ENCODE data around the gene LPP.

The LPP gene

DNA sequence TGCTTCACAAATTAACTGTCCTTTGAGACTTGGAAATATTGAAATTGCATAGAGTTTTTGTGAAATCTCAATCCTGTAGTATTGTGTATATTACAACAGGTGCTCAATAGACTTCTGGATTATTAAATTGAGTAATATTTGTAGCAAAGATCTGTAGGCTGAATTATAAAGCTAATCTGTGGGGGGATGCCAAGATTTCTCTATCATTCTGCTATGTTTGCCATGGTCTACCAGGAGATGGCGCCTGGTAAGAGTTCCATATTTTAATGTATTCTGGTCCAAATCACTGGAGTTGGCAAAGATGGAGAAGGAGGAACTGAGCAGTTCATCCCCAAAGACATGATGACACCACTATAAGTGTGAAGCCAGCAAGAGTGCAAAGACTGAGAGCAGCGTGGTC is 676.9 kb downstream of the LPP start:
- peak; percentile 23 for DNase-seq

DNA sequence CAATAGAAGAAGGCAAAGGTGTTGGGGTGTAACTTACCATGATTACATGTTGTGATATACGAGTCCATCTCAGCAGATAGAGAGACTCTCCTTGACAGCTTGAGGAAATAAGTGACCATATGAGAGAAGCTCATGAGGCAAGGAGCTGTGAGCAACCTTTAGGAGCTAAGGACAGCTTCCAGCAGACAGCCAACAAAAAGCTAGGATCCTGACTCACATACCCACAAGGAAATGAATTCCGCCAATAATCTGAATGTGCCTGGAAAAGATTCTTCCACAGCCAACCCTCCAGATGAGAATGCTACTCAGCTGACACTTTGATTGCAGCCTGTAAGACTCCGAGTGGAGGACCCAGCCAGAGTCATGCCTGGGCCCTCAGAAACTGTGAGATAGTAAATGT is 678.2 kb downstream of the LPP start:
- no peak for DNase-seq

DNA sequence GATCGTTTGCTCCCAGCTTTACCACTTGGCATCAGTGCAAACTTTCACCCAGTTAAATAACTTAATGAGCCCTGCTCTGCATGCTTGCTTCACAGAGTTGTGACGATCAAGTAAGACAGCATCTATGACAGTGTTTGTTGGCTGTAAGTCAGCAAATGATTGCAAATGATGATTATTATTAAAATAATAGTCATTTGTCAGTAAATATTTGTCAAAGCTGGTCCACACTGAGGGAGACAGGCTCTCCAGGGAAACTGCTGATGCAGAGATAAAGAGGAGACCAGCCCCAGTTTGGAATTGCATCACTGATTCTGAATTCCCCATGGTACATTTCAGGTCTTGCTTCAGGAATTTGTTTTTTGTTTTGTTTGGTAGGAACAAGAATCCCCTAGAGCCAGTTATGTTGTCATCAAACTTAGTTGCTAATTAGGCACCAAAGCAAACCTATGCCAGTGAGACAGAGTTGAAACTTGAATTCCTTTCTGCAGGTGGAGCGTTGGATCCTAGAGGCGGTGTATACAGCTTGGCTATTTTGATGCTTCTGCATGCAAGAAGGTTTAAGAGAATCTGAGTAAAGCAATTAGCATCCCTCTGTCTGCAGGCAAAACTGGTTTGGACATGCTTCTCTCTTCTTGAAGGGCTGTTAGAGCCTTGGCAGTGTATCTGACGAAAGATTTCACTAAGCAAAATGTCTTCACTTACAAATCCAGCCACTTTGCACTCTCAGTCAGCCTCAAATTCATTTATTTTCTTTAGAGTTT is 679.2 kb downstream of the LPP start:
- no peak for DNase-seq

DNA sequence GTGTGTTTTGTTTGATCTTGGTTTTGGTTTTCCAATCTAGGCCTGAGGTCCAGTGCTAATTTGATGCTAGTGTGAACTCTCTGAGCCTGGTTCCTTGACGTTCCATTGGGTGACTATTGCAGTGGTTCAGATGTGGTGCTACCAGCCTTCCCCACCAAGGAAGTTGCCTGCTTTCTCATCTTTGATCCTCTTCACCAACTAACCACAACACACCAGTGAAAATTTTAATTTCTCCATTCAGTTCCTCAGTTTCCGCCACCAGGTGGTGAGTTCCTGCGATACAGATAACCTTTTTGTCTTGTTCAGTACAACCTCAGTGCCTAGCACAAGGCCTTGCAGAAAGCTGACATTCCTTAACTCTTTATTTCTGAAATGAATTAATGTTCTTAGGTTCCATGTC is 680.4 kb downstream of the LPP start:
- DNase-seq = no peak

DNA sequence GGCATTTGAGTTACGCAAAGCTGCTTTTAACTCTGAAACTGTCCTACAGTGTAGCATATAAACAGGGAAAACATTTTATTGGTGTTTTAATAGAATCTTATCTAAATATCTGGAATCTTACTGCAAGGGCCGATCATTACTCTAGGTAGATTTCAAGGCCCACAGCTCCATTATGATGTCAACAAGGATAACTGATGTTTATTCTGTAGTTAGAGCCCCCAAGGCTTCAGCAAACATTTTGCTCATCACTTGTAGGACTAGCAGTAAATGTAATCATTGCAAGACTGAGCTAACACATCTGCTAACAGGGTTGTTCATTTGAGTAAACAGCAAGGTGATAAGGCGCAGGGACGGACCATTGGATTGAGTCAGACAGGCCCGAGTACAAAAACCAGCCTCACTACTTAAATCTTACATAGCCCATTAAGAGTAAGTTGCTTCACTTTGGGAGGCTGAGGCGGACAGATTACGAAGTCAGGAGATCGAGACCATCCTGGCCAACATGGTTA is 685.3 kb downstream of the LPP start:
- no peak for DNase-seq

DNA sequence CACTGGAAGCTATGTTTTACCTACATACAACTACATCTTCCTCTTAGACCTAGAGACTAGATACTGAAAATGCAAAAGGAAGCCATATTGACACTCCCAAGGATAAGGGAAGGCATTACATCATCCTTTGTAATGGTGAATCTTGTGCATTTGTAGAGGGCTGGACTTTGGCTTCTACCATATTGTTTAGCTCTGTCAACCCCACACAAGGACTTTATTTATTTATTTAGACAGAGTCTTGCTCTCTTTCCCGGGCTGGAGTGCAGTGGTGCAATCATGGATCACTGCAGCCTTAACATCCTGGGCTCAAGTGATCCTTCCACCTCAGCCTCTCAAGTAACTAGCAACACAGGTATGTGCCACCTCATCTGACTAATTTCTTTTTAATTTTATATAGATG is 686.3 kb downstream of the LPP start:
- no peak for DNase-seq

DNA sequence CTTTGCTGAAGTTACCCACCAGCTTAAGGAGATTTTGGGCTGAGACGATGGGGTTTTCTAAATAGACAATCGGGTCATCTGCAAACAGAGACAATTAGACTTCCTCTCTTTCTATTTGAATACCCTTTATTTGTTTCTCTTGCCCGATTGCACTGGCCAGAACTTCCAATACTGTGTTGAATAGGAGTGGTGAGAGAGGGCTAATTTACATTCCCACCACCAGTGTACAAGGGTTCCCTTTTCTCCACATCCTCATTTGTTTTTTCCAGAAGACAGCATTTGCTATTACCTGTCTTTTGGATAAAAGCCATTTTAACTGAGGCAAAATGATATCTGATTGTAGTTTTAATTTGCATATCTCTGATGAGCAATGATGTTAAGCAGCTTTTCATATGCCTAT is 687.9 kb downstream of the LPP start:
- no peak for DNase-seq

DNA sequence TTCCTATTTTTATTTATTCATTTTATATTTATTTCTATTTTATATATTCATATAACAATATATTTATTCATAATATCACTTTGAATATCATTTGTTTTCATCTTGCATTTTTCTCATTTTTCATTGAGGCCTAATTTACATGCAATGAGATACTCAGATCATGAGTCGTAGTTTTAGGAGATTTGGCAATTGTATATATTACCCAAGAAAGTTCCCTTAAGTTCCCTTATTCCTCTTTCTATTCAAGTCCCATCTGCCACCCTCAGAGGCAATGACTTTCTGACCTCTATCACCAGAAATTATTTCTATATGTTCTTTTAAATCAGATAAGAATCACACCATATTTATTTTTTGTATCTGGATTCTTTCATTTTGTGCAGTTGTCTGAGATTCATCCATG is 688.7 kb downstream of the LPP start:
- peak; percentile 64 for DNase-seq

DNA sequence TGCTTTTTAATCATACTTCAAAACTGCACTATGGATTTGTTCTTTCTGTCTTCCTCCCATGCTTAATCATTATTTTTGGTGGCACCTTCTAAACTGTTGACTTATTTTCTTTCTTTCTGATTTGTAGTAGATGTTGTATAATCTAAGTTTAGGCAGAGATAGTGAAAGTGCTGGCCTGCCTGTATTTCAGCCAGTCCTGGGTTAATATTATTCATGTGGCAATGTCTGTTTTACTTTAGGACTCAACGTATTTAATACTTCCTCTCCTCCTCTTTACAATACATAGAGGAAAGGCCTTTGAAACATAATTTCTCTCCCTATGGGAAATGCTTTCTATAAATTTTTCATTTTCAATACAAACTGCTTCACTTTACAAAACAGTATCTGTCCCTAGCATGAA is 690.1 kb downstream of the LPP start:
- no peak for DNase-seq

DNA sequence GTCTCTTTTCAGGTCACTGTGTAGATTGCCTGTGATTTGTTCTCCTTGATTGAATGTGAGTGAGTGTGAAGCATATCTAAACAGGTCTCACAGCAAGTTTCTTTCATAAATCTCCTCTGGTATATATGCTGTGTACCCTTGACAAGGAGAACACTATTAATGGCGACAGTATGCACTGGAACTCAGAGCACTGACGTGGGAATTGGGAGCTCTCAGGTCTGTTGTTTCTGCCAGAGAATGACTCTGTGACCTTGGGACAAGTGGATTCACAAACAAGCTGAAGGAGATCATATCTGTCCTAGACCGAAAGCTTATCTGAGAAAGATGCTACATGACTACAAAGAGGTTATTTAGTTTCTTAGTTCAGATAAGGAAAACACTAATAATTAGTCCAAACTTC is 691.6 kb downstream of the LPP start:
- no peak for DNase-seq

DNA sequence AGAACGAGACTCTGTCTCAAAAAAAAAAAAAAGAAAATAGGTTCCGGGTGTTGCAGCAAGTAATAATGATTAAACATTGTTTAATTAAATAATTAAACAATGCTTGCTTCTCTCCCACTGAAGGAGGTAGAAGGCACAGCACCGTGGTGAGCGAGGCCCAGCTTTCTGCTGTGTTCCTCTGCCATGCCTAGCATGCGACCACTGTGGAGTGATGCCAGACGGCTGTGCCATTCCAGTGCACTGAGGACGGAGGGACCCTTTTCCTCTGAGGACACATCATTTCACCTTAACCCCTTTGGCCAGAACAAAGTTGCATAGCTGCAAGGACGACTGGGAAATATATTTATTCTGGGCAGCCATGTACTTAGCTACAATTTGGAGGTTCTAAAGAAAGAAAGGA is 695.0 kb downstream of the LPP start:
- no peak for DNase-seq

DNA sequence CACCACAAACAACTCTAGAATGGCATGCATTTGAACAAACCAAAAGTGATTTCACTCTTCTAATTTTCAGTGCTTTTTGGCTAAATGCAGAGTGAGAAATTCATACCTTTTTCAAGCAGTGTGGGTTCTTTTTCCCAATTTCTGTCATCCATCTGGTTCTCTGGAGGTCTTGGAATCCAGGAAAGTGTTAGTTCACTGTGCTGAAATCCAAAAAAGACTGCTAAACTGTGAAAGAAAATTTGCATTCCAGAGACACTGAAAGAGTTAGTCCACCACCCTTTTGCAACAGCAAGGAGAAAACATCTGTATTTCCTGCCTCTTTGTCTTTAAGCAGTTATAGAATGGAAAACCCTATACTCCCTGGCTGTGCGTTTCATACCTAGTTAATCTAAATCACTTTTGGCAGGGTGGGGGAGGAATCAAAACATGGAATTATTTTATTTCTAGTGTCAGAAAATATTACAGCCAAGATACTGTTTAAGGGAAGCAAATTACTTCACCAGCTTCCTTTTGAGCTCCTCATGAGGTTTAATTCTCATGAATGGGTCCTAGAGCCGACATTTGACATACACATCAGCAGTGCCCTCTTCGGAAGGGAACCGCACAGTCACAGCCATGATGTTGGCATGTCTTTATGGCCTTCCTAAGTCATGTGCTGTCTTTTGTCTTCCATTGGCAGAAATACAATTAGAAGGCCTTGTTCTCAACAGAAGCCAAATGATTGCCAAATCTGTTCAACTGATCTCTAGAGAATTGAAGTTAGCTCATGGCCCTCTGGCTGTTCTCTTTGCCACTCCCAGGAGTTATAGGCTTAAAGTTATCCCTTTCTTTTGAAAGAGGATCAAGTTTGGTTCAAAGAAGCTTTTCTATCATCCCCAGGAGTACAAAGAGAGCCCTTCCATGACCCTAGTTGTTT is 700.2 kb downstream of the LPP start:
- DNase-seq = peak; percentile 20

DNA sequence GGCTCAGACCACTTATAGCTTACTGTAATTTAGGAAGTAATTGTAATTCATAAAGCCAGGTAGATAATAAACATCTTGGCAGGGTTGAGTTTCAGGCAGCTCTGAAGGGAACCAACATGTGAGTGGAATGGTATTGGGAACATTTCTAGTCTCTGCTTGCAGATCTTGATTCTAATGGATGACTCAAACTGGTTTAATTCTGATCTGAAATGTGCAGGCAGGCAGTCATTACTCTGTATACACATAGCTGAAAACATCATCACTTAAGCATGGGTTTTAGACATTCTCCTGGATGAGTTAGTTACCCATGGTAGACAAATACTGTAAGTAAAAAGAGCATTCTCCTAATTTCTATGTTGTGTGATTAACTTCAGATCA is 700.8 kb downstream of the LPP start:
- DNase-seq = peak; percentile 67

DNA sequence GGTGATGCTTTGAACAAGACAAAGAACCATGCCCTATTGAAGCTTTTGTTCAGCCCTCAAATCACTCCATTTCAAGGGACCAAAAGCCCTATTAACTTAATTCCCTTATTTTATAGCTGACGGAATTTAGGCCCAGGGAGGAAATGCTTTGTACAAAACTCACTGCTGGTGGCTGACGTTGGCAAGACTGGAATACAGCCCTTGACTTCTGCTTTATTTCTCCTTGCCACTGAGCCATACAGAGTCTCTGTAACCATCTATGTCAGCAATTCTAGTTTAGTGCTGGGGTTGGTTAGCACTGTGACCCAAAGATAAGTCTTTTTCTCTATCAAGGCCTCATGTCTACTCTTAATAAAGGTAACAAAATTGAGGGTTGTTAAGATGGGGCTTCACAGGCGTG is 701.7 kb downstream of the LPP start:
- no peak for DNase-seq

DNA sequence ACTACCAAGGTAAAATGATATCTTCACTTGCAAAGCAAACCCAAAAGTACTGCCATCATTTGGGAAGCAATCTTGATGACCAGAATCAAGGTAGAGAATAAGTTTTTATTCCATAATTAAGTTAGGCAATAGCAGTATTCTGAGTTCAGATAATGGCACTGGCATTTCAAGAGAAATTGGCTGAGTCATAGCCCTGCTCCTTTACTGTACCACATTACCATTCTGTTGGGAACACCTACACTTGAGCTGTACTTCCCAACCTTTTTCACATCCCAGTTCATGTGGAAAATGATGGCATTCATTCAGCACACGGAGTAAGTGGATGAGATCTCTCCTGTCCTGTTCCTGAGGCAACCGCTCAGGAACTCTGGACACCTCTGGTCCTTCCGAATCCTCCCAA is 706.2 kb downstream of the LPP start:
- peak; percentile 12 for DNase-seq

DNA sequence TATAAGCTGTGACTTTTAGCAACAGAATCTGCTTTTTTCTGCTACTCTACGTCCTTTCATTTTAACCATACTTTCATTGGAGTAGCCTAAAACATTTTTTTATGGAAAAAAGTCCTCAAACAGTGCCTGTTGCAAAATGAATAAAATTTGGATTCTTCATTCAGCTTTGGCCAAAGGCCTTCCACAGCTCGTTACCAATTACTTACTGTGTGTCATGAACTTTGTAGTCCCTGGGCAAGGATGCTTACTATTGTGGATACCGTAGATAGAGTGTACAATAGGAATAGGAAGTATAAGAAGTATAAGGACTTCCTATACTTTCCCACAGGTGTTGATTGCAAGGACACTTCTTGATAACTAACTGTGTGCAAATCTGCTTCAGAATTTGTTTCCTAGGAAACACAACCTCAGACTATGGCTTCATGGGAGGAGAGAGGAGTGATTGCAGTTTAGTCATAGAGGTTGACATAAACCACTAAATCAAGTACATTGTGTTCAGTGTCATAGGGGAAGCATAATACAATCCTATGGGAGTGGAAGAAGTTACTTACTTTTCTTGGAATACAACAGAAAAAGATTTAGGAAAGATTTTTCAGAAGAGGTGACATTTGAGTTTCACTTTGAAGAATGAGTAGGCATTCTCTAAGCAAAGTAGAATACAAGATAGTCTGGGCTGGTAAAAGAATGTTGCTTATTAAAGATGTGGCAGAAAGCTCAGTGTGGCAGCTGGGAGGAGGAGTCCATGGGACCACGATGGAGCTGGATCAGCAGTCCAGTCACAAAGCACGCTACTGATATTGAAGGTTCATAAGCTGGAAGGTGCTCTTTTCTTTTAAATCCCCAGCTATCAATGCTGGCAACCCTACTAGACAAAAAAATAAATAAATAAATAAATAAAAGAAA is 708.1 kb downstream of the LPP start:
- DNase-seq = peak; percentile 41

DNA sequence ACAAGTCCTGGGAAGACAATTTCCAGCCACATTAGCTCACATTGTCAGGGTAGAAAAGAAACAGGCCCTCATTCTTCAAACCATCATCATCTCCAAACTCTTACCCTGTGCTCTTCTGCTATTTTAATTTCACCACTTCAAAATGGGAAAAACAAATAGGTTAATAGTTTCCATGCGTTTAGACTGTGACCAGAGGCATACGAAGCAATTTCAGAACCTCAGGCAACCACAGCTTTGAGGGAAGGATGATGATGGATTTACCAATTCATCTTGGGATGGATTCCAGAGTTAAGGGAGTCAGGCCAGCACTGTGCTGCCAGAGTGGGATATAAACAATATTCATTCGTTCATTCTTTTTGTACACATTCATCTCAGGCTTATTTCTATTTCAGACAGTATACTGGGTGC is 710.0 kb downstream of the LPP start:
- DNase-seq = no peak

DNA sequence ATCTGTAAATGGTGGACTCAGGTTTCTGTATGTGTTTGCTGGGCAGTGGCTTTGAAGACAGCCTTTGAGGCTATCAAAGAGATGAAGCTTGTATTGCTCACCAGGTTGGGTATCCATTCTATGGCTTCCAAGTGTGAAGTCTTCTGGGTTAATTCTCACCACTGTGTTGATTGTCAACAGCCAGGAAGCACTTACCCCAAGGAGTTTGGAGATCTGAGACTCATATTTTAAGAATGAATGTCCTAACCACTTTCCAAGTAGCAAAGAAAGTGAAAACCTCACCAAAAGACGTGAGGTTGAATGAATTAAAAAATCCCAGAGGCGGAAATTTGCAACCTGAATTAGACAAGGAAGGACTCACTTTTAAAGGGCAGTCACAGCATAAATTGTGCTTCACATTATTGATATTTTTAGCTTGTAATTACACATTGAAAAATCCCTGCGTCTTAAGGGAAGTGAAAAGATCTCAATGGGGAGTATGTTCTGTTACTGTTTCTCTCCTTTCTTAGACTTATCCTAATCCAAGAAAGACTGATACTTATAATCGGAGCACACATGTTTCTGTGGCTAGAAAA is 713.8 kb downstream of the LPP start:
- no peak for DNase-seq

DNA sequence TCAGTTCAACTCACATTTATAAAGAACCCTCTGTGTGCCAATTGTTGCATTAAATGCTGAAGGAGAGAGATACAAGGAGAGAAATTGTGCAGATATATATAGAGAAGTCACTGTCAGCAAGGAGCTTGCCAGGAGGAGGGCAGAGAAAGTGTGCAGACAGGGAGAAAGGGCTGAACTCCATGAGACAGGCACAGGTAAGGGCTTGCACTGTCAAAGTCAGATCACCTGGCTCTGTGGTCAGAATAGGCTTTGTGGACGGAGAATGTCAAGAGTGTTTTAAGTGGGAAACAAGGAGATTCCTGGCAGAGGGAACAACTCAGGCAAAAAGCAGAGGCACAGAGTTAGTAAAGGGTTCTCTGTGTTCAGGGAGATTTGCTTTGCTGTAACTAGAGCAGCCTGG is 714.8 kb downstream of the LPP start:
- DNase-seq = no peak

DNA sequence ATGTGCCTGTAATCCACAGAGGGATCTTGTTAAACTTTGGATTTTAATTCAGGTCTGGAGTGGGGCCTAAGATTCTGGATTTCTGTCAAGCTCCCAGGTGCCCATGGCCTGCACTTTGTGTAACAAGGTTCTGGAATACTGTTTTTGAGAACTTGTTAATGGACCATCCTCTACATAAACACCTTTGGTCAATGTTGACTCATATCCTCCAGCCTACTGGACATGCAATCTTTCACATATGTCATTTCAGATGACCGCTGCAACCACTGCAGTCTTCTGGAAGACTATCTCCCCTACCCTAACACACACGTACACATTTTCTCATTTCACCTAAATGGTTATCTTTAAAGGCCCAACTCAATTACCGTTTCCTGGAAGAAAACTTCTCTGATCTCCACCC is 715.7 kb downstream of the LPP start:
- peak; percentile 31 for DNase-seq

DNA sequence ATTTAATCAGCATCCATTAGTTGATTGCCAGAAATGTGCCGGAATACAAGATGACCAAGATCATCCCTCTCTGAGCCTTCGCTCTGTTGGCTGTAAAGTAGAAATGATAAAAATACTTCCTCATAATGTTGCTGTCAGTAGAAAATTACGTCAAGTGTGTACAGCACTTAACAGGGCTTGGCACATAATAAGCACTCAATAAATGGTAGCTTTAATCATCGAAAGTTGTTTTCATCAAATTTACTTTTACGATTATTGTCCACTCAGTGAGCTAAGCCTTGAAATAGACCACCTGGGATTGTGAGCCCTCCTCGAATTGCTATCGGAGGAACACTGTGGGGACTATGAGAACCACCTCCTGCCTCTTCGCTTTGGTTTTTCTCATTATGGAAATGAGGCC is 716.5 kb downstream of the LPP start:
- no peak for DNase-seq

DNA sequence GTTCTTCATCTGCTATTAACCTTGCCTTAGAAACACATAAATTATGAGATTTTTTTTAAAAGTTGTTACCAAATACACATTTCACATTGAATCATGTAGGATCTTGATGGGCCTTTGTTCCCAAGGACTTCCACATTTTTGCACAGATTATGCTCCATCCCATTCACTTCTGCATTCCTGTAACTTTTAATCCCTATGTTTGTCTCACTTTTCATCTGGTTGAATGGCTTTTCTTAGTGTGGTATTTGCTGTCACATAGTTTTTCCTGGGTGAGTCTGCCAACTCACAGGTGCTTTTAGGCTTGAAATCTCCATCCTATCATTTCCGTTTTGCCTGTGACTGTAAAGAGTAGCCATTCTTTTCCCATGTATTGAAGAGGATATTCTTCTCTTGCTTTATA is 720.6 kb downstream of the LPP start:
- no peak for DNase-seq

DNA sequence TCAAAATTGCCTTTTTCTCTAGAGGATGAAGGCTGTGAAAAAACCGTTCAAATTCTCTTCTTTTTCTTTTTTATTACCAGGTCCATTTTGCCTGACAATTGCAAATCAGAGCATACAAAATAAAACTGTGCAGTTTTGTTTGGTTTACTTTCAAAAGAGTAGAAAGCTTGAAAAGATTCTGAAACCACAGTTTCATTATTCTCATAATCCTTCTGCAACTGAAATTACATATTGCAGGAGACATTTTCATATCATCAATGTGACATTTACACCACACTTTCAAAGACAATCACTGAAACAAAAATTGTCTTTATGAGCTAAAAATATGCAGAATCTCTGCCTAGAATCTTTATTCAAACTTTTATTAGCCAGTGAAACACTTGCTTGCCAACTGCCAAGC is 721.5 kb downstream of the LPP start:
- no peak for DNase-seq

All from HCEC 1CT (cell line).